22Rv1 (cell line): ENCODE results near the gene TSPAN18.

Experiments used
- H3K27ac ChIP-seq: fragments of 450-650 bp; 2 replicates; pipeline ENCODE4 v1.5.1; 2017
- CTCF ChIP-seq: fragments of 450-650 bp; IDR thresholded peaks from 2 replicates; pipeline ENCODE4 v1.5.1; 2017; ENCODE audit warnings: mild to moderate bottlenecking
- ZFX ChIP-seq: fragments of 450-650 bp; IDR thresholded peaks from 2 replicates; pipeline ENCODE4 v1.6.1; 2017; ENCODE audit warnings: antibody characterized with exemption, borderline replicate concordance

Gene TSPAN18

GRCh38 chr11:44726283-44727113, at the start of gene TSPAN18:
TSS of gene TSPAN18 (plus strand) at chr11:44726962. CDS start at chr11:44906417, 179,455 bp downstream.
- no peak within 1 kb of the TSS for H3K27ac ChIP-seq
- TF ChIP-seq ZFX (no peak), CTCF (no peak)

- H3K27ac ChIP-seq: no peak overlapping the region
These were observed 45.7 kb upstream of the TSPAN18 start for GRCh38 chr11:44680982-44681597.

GRCh38 chr11:44681698-44682097, 45.1 kb upstream of the TSPAN18 start:
- H3K27ac ChIP-seq: no peak overlapping the region
- no peak for TF ChIP-seq ZFX
- TF ChIP-seq CTCF: no peak

More at GRCh38 chr11:44680982-44681597, 45.7 kb upstream of the TSPAN18 start:
- TF ChIP-seq ZFX (no peak), CTCF (no peak)

- no peak overlapping the region for H3K27ac ChIP-seq
- no peak for TF ChIP-seq CTCF
- no peak for TF ChIP-seq ZFX
These were observed 41.9 kb upstream of the TSPAN18 start for GRCh38 chr11:44684859-44685281.

- TF ChIP-seq CTCF (no peak), ZFX (no peak)
- no peak overlapping the region for H3K27ac ChIP-seq
These were observed 39.4 kb upstream of the TSPAN18 start for GRCh38 chr11:44687388-44687787.

- no peak overlapping the region for H3K27ac ChIP-seq
- TF ChIP-seq ZFX (no peak), CTCF (no peak)
These were observed 37.5 kb upstream of the TSPAN18 start for GRCh38 chr11:44689265-44689664.

- H3K27ac ChIP-seq: no peak overlapping the region
- no peak for TF ChIP-seq CTCF
- no peak for TF ChIP-seq ZFX
These were observed 36.1 kb upstream of the TSPAN18 start for GRCh38 chr11:44690651-44691050.
